Keratinocyte (primary cell): ENCODE measurements around the gene MTM1.

Source experiments
- CTCF ChIP-seq, 3 experiments: IDR thresholded peaks in 1 of 3; conservative IDR thresholded peaks in 1 of 3; optimal IDR thresholded peaks in 1 of 3; 2 replicates in 2 of 3; 3 replicates in 1 of 3; pipeline versions ENCODE3 to v1.5.1; 2011; ENCODE audit warnings: low read length in 3 of 3, mild to moderate bottlenecking in 3 of 3, moderate library complexity in 2 of 3, control low read depth in 1 of 3, inconsistent platforms in 1 of 3; ENCODE audit not compliant: insufficient read depth in 2 of 3; ENCODE audit errors: extremely low read depth in 1 of 3
- EZH2 ChIP-seq: IDR thresholded peaks from one replicate; pipeline ENCODE4 v1.6.1; 2012; ENCODE audit warnings: inconsistent platforms, mild to moderate bottlenecking, low read length, moderate library complexity

GRCh38 chrX:150599226-150599625, 30.8 kb downstream of the MTM1 start:
- no peak for TF ChIP-seq CTCF (optimal IDR thresholded peaks at IDR 0.05 in 1 of 3, IDR thresholded peaks at IDR 0.05 in 1 of 3, conservative IDR thresholded peaks at IDR 0.05 in 1 of 3; ENCODE audit: extremely low read depth in 1 of 3, insufficient read depth in 2 of 3, low read length in 3 of 3)
- TF ChIP-seq EZH2: no peak
